Fibroblast of pulmonary artery (primary cell): Measurements from ENCODE around the gene AIM2.

ENCODE experiments used
- DNase-seq: peaks from one replicate; pipeline ENCODE4 v3.0.0-alpha.2; 2010; ENCODE audit warnings: low read depth
- H3K4me3 ChIP-seq: replicated peaks from 2 replicates; pipeline ENCODE4 v1.5.1; 2011; ENCODE audit warnings: low read depth, mild to moderate bottlenecking, control low read depth, low read length, moderate library complexity
- CTCF ChIP-seq: IDR thresholded peaks from 2 replicates; pipeline ENCODE4 v1.5.1; 2011; ENCODE audit warnings: mild to moderate bottlenecking, control low read depth, low read length, inconsistent platforms; ENCODE audit errors: missing control alignments

Gene AIM2

GRCh38 chr1:159015440-159015909 is 61.1 kb downstream of the AIM2 start:
- TF ChIP-seq CTCF = no peak
- H3K4me3 ChIP-seq = peak overlapping the region; percentile 22

GRCh38 chr1:159014851-159015250 is 61.7 kb downstream of the AIM2 start:
- no peak overlapping the region for H3K4me3 ChIP-seq
- DNase-seq = no peak
- no peak for TF ChIP-seq CTCF

More at GRCh38 chr1:159015440-159015909, 61.1 kb downstream of the AIM2 start:
- DNase-seq = peak; percentile 95

GRCh38 chr1:159014003-159014571 is 62.5 kb downstream of the AIM2 start:
- TF ChIP-seq CTCF = no peak
- no peak for DNase-seq
- H3K4me3 ChIP-seq = no peak overlapping the region

- peak overlapping the region; percentile 72 for H3K4me3 ChIP-seq
- TF ChIP-seq CTCF = no peak
- no peak for DNase-seq
Observed at GRCh38 chr1:159012495-159012894, 64.1 kb downstream of the AIM2 start.
